Thoracic aorta (tissue), 2 donors: ENCODE data around the gene BCL3. TPM values are rescaled to one million over a fixed set of nuclear protein-coding genes. Genes with fewer than 3 reads are reported as not detected.

ENCODE experiments used
- ATAC-seq: fragments of 150-250 bp; one replicate; pipeline ENCODE4 v1.8.0; 2017; ENCODE audit warnings: low read depth; ENCODE audit not compliant: insufficient number of reproducible peaks, low FRiP score
- DNase-seq: peaks from one replicate; pipeline ENCODE4 v3.0.0-alpha.2; 2020; ENCODE audit warnings: low spot score
- H3K27ac ChIP-seq, 2 donors: fragments of 200-600 bp; sonication (generic); 1 replicate in 1 of 2; 2 replicates in 1 of 2; pipeline ENCODE4 v1.5.1; 2016; ENCODE audit warnings: mild to moderate bottlenecking in 2 of 2, moderate library complexity in 2 of 2
- H3K27me3 ChIP-seq: fragments of 200-600 bp; sonication (generic); replicated peaks from 2 replicates; pipeline ENCODE4 v1.6.0; 2016; ENCODE audit warnings: mild to moderate bottlenecking; ENCODE audit not compliant: insufficient read depth
- H3K36me3 ChIP-seq: fragments of 200-600 bp; sonication (generic); one replicate; pipeline ENCODE4 v1.5.1; 2016
- H3K4me1 ChIP-seq, 2 donors: fragments of 200-600 bp; sonication (generic); 1 replicate in 1 of 2; 2 replicates in 1 of 2; pipeline versions ENCODE4 v1.5.1 to v1.6.0; 2016; ENCODE audit warnings: low read depth in 2 of 2, mild to moderate bottlenecking in 1 of 2; ENCODE audit not compliant: control insufficient read depth in 1 of 2
- H3K4me3 ChIP-seq: fragments of 200-600 bp; sonication (generic); 2 replicates; pipeline ENCODE4 v1.5.1; 2016; ENCODE audit warnings: mild to moderate bottlenecking
- H3K9me3 ChIP-seq: fragments of 200-600 bp; sonication (generic); 2 replicates; pipeline ENCODE4 v1.5.1; 2016
- total RNA-seq, 2 donors: library from RNA; depleted of rRNA; stranded (reverse); fragments of >200 nt; gene quantifications; one replicate each; pipeline versions ENCODE4 v1.1.0 to v1.2.3, GENCODE V29; 2016
- TF ChIP-seq, protein P1 (sequence below): fragments of 200-600 bp; sonication (generic); IDR thresholded peaks from one replicate; pipeline ENCODE4 v1.5.1; 2019; ENCODE audit warnings: antibody characterized with exemption

Gene BCL3
- total RNA-seq, 2 donors from 2014 or later = 43.1 to 77.9 TPM

DNA sequence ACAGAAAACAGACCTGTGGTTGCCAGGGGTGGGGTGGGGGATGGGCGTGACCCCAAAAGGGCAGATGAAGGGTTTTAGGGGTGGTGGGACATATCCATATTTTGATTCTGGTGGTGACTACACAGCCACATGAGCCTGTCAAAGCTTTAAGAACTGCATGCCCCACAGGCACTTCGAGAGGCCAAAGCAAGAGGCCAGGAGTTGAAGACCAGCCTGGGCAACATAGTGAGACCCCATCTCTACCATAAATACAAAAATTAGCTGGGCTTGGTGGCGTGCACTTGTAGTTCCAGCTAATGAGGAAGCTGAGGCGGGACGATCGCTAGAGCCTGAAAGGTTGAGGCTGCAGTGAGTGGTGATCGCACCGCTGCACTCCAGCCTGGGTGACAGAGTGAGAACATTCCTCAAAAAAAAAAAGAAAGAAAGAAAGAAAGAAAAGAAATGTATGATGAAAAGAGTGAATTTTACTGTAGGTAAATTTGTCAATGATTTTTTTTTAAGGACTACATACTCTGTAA lies 18.9 kb upstream of the BCL3 start:
- ATAC-seq (no peak), DNase-seq (no peak)
- H3K27me3 ChIP-seq = no peaks in the 10 kb centered on the region
- no peaks in the 10 kb centered on the region for H3K9me3 ChIP-seq
- TF ChIP-seq, protein P1, sequence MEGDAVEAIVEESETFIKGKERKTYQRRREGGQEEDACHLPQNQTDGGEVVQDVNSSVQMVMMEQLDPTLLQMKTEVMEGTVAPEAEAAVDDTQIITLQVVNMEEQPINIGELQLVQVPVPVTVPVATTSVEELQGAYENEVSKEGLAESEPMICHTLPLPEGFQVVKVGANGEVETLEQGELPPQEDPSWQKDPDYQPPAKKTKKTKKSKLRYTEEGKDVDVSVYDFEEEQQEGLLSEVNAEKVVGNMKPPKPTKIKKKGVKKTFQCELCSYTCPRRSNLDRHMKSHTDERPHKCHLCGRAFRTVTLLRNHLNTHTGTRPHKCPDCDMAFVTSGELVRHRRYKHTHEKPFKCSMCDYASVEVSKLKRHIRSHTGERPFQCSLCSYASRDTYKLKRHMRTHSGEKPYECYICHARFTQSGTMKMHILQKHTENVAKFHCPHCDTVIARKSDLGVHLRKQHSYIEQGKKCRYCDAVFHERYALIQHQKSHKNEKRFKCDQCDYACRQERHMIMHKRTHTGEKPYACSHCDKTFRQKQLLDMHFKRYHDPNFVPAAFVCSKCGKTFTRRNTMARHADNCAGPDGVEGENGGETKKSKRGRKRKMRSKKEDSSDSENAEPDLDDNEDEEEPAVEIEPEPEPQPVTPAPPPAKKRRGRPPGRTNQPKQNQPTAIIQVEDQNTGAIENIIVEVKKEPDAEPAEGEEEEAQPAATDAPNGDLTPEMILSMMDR = no peak
- H3K27ac ChIP-seq = no peak overlapping the region
- H3K4me1 ChIP-seq = peaks cover 4 to 11% of the 10 kb centered on the region in 2 donors
- H3K36me3 ChIP-seq = no peaks in the 10 kb centered on the region
- no peak overlapping the region for H3K4me3 ChIP-seq

DNA sequence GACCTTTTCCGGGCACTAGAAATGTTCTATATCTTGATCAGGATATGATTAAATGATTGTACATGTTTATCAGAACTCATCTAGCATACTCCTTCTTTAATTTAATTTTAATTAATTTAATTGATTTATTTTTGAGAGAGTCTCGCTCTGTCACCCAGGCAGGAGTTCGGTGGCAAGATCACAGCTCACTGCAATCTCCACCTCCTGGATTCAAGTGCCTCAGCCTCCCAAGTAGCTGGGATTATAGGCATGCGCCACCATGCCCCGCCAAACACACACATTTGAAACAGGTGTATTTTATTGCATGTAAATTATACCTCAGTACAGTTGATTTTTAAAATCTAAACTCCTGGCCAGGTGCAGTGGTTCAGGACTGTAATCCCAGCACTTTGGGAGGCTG lies 17.4 kb upstream of the BCL3 start:
- TF ChIP-seq, protein P1 = no peak
- no peak for ATAC-seq
- no peak for DNase-seq

DNA sequence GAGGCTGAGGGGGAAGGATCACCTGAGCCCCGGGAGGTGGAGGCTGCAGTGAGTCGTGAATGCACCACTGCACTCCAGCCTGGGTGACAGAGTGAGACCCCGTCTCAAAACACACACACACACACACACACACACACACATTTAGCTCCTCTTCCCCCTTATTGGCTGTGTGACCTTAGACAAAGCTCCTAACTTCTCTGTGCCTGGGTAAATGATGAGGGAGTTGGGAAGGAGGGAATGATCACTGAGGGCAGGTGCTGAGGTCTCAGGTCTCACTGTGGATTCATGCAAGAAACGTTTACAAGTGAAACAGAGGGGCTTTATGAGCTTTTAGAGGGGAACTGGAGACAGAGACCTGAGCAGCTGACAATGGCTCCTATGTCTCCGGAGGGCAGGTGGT lies 16.9 kb upstream of the BCL3 start:
- Histone ChIP-seq H3K36me3 (no peaks in the 10 kb centered on the region), H3K4me1 (no peaks in the 10 kb centered on the region), H3K27me3 (no peaks in the 10 kb centered on the region), H3K4me3 (no peak overlapping the region), H3K9me3 (no peaks in the 10 kb centered on the region), H3K27ac (no peak overlapping the region)
- no peak for ATAC-seq
- DNase-seq = no peak
- TF ChIP-seq, protein P1 = no peak

More for the DNA sequence above, 17.4 kb upstream of the BCL3 start:
- Histone ChIP-seq H3K4me1 (no peaks in the 10 kb centered on the region), H3K36me3 (no peaks in the 10 kb centered on the region), H3K9me3 (no peaks in the 10 kb centered on the region), H3K4me3 (no peak overlapping the region), H3K27ac (no peak overlapping the region), H3K27me3 (no peaks in the 10 kb centered on the region)

DNA sequence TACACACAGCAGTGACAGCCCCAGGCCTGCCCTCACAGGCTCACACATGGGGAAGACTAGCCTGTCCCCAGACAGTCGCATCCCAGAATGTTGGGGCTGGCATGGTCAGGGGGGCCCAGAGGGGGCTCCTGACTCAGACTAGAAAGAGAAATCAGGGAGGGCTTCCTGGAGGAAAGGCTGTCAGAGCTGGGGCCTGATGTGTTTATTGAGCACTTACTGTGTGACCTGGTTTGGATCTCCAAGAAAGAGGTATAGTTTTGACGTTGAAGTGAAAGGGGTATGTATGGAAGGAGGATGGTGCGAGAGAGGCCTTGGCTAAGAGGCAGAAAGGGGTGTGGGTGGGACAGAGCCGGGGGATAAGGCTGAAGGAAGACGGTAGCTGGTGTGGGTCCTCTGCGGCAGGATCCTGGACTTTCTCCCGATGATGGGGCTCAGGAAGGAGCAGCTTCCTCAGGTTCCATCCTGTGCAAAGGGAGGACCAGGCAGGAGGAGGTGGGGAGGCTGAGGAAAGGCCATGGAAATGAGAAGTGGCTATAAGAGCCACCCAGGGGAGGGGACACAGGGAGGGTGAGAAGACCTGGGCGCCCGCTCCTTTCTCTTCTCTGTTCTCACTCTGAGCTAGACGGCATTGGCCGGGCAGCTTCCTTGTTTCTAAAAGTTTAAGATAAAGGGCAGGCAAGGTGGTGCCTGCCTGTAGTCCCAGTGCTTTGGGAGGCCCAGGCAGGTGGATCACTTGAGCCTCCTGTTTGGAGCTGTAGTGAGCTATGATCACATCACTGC lies 16.1 kb upstream of the BCL3 start:
- ATAC-seq (no peak), DNase-seq (no peak)
- Histone ChIP-seq H3K9me3 (no peaks in the 10 kb centered on the region), H3K27ac (no peak overlapping the region), H3K4me1 (peaks cover 0 to 6% of the 10 kb centered on the region in 2 donors), H3K36me3 (no peaks in the 10 kb centered on the region), H3K27me3 (no peaks in the 10 kb centered on the region), H3K4me3 (no peak overlapping the region)
- TF ChIP-seq, protein P1 = no peak

DNA sequence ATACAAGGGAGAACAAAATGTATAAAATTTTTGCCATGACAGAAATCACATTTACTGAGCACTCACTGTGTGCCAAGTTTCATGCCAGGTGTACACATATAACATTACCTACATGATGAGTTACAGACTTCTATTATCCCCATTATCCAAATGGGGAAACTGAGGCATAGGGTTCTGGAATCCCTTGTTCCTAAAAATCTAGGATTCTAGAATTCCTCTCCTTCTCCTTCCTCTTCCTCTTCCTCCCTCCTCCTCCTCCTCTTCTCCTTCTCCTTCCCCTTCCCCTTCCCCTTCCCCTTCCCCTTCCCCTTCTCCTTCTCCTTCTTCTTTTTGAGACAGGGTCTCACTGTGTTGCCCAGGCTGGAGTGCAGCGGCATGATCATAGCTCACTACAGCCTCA lies 14.2 kb upstream of the BCL3 start:
- H3K27ac ChIP-seq = no peak overlapping the region
- ATAC-seq = no peak

More for the DNA sequence above, 14.2 kb upstream of the BCL3 start:
- no peaks in the 10 kb centered on the region for H3K36me3 ChIP-seq
- H3K4me1 ChIP-seq = peaks cover 0 to 22% of the 10 kb centered on the region in 2 donors
- no peak for DNase-seq
- TF ChIP-seq, protein P1 = no peak
- H3K9me3 ChIP-seq = no peaks in the 10 kb centered on the region
- no peaks in the 10 kb centered on the region for H3K27me3 ChIP-seq
- no peak overlapping the region for H3K4me3 ChIP-seq
